GM21515 (cell line): ENCODE results near the gene MYBPHL.
"Not testable (repeated sequence)": the region's sequence is repeated elsewhere in the genome, so short reads cannot be mapped to it uniquely, and the experiment has no call there.

ENCODE experiments used
- ATAC-seq: cut with Tn5 transposase; IDR thresholded peaks from one replicate; pipeline ENCODE4 v1.9.1; 2021; ENCODE audit not compliant: unreplicated experiment

Gene MYBPHL

GRCh38 chr1:109307274-109308021 is 637 bp upstream of the MYBPHL start:
- ATAC-seq = no peak

DNA sequence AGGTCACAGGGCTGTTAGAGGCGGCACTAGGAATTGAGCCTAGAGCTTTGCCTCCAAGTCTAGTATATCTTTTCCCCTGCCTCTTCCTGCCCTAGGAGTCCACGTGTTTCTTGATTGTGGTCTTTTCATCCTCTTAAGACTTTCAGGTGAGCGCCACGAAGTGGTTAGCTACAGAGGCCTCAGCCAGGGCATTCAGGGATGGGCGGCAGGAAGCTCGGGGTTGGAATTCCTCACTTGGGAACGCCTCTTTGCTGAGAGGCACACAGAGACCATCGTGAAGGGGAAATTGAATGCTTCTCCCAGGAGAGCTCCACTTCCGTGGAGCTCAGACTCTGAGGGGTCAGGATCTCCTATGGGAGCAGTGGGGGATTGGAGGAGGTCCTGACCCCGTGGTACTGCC is 820 bp downstream of the MYBPHL start:
- not testable (repeated sequence) for ATAC-seq

- ATAC-seq = no peak
These were observed 2.4 kb downstream of the MYBPHL start for GRCh38 chr1:109304226-109304920.

DNA sequence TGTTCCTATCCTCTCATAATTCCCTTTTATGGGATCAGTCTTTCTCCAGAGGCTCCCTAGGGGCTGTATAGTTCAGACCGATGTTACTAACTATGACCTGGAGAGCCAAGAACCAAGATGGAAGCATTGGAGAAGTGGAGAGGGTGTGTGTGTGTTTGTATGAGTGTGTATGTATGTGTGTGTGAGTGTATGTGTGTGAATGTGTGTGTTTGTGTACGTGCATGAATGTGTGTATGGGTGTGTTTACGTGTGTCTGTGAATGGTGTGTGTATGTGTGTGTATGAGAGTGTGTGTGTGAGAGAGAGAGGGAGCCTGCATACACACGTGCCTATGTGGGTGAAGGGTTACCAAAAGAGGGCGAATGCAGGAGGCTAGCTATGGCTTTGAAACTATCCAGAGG is 4.9 kb downstream of the MYBPHL start:
- ATAC-seq = no peak

- ATAC-seq = no peak
These were observed 6.1 kb downstream of the MYBPHL start for GRCh38 chr1:109300650-109301151.

GRCh38 chr1:109299558-109300343 is 7.1 kb downstream of the MYBPHL start:
- no peak for ATAC-seq

DNA sequence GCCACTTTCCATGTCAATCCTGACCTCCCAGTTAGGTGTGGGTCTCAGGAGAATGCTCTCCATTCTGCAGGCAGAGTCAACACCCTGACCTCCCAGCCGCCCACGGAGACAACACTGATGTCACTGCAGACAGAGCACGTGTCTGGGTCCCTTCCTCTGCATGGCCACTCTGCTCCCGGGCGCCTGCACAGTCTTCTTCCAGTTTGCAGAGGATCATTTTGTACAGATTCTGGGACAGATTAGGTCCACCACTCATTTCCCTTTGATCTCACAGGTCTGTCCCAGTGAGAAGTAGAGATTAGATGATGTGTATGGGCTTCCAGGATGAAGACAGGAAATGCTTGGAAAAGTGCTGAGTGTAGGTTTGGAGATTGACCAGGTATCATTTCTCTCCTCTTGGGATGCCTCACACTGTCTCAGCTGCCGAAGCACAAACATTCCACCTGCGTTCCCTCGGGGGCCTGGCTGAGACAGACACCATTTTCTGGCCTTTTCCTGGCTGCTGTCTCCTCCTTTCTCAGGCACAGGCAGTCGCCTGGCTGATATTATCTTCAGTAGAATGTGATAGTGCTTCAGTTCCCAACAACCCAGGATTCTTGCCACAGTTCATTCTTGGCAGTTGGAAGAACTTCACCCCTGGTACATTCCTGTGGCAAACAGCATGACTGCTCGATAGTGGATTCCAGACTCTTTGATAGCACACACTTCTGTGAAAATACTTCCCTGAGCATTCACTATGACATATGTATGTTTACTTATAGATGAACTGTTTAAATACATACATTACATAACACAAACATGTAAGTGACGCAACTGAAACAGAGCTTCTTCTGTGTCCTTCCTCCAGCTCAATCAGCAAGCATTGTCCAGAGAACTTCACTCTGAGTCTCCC is 7.9 kb downstream of the MYBPHL start:
- ATAC-seq = no peak

GRCh38 chr1:109296782-109297181 is 10.0 kb downstream of the MYBPHL start:
- ATAC-seq = no peak

DNA sequence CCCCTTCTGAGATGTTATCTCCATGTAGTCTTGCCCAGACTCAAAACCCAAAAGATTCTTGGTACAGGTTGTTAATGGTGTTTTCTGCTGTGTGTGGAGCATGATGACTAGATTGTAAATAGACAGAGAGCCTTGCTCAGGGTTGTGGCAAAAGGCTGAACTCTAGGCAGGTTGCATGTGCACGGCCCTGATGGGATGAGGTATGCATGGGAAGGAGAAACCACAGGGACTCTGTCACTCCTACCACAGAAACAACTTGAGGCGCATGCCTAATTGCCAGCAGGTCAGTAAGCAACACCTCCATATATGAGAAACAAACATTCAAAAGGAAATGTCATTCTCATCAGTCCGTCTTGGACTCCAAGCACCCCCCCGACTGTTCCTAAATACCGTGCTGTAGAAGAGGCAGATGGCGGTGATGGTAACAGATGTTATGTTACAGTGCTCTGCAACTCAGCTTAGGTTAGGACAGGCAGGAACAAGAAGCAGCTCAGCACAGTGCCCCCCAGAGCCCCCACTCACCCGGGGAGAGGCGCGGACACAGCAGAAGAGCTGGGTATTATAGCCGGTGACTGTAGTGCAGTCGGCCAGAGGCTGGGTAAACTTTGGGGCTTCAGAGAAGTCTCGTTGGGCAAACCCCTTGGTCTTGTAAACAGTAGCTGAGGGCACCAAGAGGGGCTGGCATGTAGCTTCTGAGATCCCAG is 10.9 kb downstream of the MYBPHL start:
- ATAC-seq = no peak

DNA sequence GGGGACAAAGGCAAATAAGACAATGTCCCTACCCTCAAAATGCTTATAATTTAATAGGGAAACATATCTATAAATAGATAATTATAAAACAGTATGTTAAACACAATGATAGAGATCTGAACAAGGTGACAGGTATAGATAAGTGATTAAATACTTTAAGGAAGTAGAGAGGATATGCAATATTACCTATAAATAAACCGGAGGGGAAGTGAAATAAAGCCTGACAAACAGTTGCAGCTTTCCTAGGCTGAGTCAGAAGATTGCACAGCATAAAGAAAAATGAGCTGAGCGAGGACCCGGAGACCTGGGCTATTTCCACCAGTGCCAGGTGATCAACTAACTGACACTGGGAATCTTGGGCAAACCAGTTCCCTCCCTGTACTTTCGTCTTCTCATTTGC is 12.3 kb downstream of the MYBPHL start:
- no peak for ATAC-seq

- no peak for ATAC-seq
These were observed 13.8 kb downstream of the MYBPHL start for GRCh38 chr1:109293026-109293425.

GRCh38 chr1:109292364-109292763 is 14.4 kb downstream of the MYBPHL start:
- ATAC-seq = no peak

- no peak for ATAC-seq
These were observed 15.8 kb downstream of the MYBPHL start for GRCh38 chr1:109290998-109291397.

DNA sequence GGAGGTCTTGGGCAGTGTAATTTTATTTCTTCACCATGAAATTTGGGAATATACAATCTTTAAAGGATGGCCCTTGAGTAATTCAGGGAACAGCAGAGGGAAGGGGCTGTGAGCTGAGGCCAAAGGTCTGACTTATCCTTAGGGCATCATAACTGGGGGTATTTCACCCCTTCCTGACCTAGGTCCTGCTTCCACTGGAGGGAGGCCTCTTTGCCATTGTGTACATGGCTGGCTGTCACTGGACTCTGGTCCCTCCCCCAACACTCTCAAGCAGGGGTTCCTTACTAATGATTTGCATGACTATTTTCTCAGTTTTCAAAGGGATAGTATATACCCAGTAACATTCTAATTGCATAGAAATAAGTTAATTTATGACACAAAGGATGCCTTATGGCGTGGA is 16.7 kb downstream of the MYBPHL start:
- ATAC-seq = no peak

DNA sequence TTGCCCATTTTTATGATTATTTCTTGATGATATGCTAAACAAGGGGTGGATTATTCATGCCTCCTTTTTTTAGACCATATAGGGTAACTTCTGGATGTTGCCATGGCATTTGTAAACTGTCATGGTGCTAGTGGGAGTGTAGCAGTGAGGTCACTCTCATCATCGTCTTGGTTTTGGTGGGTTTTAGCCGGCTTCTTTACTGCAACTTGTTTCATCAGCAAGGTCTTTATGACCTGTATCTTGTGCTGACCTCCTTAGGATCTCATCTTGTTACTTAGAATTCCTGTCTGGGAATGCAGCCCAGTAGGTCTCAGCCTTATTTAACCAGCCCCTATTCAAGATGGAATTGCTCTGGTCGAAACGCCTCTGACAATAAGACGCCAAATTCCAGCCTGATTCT is 20.0 kb downstream of the MYBPHL start:
- ATAC-seq = not testable (repeated sequence)

GRCh38 chr1:109283748-109284600 is 22.8 kb downstream of the MYBPHL start:
- no peak for ATAC-seq

DNA sequence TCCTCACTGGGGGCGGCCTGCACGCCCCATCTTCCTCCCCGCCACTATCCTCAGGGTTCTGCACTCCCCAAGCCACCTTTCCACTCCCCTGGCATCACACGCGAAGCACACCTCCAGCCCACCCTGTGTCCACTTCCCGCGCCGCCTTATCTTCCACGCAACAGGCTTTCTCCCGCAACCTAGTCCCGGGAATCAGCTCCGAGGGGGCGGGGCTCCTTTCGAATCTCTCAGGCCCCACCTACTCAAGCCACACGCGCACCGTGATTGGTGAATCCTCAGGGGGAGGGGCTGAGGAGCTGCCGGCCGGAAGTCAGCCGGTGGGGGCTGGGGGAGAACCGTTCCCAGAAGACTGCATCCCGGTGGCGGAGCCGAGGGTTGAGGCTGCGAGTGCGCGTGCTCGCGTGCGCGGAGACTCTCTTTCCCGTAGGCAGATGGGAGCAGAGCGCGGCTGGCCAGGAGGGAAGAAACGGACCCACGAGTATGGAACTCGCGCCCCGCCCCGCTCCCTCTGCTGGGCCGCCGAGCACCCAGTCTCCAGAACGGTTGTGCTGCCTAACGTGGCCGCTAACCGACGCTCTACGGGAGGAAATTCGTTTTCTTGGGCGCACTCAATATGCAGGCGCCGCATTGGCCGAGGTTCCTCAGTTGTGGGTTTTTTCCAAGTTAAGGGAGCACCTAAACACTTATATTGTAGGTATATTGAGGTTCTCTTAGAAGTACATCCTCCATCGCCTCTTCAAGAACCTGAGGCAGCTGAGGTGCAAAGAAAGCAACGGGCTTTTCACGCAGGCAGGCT is 23.7 kb downstream of the MYBPHL start, which contains the start of gene PSRC1:
PSRC1 (minus strand) TSS at position 194 of the 796 bp plus-strand sequence.
- ATAC-seq = peak; percentile 94

- ATAC-seq = no peak
These were observed 24.3 kb downstream of the MYBPHL start for GRCh38 chr1:109282497-109282951.
